Breast epithelium (tissue), 3 donors: ENCODE measurements around the gene TBC1D20.

Experiments used
- CTCF ChIP-seq, 3 donors: fragments of 450-650 bp; IDR thresholded peaks; one replicate each; pipeline ENCODE4 v1.5.1; 2016 to 2017; ENCODE audit warnings: antibody characterized with exemption in 3 of 3, mild to moderate bottlenecking in 3 of 3, moderate library complexity in 3 of 3
- POLR2A ChIP-seq: fragments of 450-650 bp; IDR thresholded peaks from one replicate; pipeline ENCODE4 v1.6.1; 2016; ENCODE audit warnings: antibody characterized with exemption, mild to moderate bottlenecking, moderate library complexity
- POLR2AphosphoS5 ChIP-seq, 3 donors: sonication (generic); formaldehyde crosslinking; IDR thresholded peaks; one replicate each; pipeline ENCODE4 v1.6.1; 2017; ENCODE audit warnings: antibody characterized with exemption in 3 of 3

GRCh38 chr20:409697-410559 lies 52.4 kb downstream of the TBC1D20 start:
- TF ChIP-seq CTCF (IDR thresholded peaks at IDR 0.05) (no peak), POLR2A (no peak), POLR2AphosphoS5 (IDR thresholded peaks at IDR 0.05) (no peak)
